GM15510 (cell line): ENCODE data around the gene MYO5B.

Source experiments
- POLR2A ChIP-seq: IDR thresholded peaks from 3 replicates; pipeline ENCODE4 v1.6.1; 2011; ENCODE audit warnings: borderline replicate concordance; ENCODE audit not compliant: insufficient read length; ENCODE audit errors: extremely low read depth

MYO5B gene

GRCh38 chr18:49968644-49969309 is 226.2 kb downstream of the MYO5B start:
- no peak for TF ChIP-seq POLR2A

DNA sequence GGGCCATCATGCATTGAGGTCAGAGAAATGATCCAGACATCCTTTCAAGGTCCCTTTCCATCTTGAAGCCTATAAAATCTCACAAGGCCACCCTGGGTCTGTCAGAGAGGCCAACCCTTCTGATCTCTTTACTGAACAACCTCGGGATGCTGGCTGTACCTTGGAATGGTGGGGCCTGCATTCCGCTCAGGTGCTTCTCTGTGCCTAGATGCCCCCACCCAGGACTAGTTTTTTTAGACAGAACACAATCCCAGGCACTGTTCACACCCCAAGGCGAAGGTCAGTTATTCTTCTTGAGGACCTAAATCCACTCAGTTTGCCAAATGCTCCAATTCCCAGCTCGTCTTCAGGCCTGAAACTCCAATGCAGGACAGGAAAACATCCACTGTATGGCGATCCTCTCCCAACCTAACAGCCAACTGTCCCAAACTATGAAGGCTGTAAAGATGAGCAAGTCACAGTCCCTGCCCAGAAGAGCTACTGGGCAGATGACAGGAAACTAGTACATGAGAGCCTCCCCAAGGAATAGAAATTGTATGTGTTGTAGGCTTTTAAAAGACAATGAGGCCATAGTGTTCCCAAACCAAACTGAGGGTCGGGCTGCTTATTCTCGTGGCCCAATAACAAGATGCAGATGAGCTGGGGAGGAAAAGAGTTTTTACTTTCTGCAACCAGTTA is 227.2 kb downstream of the MYO5B start:
- no peak for TF ChIP-seq POLR2A

- no peak for TF ChIP-seq POLR2A
Observed at GRCh38 chr18:49967171-49967570, 227.8 kb downstream of the MYO5B start.

GRCh38 chr18:49966090-49966489 is 228.9 kb downstream of the MYO5B start:
- no peak for TF ChIP-seq POLR2A

GRCh38 chr18:49963217-49963616 is 231.7 kb downstream of the MYO5B start:
- no peak for TF ChIP-seq POLR2A

GRCh38 chr18:49961271-49961670 is 233.7 kb downstream of the MYO5B start:
- no peak for TF ChIP-seq POLR2A

GRCh38 chr18:49960376-49960775 is 234.6 kb downstream of the MYO5B start:
- no peak for TF ChIP-seq POLR2A

DNA sequence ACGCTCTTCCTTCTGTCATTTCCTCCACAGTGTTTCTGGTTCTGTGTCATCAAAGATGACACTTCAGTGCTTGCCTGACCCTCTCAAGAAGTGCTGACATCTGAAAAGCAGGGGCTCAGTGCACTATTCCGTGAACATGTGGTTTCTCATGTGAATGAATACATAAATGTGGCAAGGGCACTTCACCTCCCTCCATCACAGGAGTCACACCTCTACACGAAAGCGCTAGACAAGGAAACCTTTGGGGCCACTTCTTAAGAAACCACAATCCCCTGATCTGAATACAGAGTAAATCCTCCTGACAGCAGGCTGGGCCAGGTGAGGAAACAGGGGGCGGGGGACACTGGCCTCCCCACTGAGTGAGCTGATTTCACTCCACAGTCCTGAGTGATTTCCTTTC is 235.8 kb downstream of the MYO5B start:
- TF ChIP-seq POLR2A: no peak

DNA sequence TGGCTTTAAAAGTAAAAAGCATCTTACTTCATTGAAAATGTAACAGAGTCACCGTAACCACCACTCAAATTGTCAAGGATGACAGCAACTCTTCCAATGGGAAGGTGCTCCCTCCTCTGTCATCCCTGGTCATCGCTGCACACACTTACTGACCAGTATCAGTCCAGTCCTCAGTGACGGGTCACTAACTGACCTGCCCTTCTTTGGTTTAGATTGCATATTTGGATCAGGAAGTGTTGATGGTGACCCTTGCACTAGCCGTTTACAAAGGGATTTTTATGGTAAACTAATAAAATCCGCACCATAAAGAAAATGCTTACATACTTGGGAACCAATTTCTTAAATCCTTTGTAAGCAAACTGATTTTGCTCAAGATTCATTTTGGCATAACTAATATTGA is 239.7 kb downstream of the MYO5B start:
- no peak for TF ChIP-seq POLR2A

DNA sequence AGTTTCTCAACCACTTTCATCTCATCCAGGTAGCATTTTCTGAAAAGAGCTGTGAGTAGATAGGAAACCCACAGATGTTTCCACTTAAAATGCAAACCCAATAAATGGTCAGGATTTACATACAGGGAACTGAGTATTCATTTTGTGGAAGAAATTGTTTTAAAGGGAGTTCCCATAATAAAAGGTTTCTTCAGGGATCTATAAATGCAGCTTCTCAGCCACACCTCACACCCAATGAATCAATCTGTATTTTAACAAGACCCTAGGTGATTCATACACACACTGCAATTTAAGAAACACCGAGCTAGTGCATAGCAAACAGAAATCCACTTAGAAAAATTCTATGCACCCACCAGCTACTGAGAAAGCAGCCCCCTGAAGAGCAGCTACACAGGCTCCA is 241.6 kb downstream of the MYO5B start:
- TF ChIP-seq POLR2A: no peak

DNA sequence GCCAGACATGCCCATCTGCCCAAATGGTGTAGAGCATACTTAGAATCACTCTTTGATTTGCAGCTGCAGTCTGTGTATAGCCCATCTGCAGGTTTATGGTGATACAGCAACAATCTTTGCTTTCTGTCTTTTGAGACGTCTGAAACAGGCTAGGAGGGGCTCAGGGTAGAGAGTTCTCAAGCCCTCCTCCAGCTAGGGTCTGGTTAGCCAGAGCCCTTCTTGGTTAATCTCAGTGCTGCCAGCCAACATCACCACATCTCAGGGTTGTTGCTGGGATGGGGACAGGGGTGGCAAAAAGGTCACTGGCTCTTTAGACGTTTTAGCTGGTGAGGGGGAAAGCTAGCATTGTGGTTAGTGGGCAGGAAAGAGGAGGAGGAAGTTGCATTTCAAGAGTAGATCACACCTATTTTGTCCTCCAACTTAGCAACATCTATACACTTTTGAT is 245.0 kb downstream of the MYO5B start:
- TF ChIP-seq POLR2A: no peak

DNA sequence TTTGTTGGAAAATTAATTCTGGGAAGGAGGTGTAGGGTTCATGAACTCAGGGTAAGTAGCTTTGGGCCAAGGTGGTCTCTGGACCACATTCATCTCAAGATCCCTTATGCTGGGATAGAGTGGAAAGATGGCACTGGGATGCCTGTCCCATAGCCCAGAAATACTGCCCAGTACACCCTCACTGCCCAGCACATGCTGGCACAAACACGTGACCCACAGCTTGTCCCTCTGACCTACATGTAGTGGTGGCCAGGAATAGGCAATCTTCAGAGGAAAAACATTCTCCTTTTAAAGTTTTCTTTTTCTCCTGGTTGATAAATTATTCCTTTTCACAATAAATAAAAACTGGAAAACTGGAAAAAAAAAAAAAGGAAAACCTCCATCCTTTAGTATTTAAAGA is 246.0 kb downstream of the MYO5B start:
- no peak for TF ChIP-seq POLR2A

DNA sequence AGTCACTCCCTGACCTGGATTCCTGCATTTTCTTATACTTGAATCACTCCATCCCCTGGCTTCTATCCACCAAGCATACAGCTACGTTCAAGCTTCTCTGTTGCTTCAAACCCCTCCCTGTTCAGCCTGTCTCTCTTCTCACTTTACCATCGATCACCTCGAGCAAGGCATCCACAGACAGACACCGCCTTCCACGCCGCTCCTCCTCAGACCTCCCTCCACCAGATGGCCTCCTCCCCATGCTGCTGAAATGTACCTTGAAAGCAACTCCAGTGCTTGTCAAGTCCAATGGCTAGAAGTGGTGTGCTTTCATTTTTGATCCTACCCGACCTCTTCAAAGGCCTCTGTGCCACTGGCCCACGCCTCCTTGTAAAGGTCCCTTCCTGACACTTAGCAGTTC is 250.3 kb downstream of the MYO5B start:
- no peak for TF ChIP-seq POLR2A

DNA sequence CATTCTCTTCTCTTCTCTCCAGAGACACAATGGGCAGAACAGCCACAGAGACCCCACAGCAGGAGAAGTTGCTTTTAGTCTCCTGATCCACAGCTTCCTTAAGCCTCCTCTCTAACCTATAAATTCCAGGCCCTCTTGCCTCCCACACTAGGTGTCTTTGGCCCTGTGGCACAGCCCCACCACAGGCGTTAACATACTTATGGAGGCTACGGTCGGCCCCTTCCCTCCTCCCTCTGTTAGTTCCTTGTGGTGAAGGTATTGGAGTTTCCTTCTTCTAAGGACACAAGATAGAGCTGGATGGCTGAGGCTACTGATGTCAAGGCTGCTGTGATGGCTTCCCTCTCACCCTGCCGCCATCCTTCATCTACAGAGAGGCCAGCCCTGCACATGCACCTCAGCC is 258.1 kb downstream of the MYO5B start:
- TF ChIP-seq POLR2A: no peak

- TF ChIP-seq POLR2A: no peak
Observed at GRCh38 chr18:49935215-49935614, 259.7 kb downstream of the MYO5B start.

DNA sequence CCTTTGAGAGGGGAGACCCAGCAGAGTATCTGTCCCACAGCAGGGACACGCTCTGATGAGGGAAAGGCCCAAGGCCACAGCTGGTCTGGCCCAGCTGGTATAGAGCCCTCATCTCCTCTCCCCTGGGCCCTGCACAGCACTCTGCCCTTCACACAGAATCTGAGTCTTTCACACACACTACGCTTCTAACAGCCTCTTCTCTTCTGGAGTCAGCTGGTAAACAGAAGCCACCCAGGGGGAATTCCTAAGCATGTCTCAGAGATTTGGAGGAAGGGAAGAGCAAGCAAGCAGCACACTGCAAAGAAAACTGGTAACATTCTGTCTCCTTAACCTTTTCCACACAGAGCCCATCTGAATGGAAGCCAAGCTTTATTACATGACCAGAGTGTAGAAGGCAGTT is 260.5 kb downstream of the MYO5B start:
- TF ChIP-seq POLR2A: no peak
